ENCODE results near the gene RNF113B.

Gene RNF113B

DNA sequence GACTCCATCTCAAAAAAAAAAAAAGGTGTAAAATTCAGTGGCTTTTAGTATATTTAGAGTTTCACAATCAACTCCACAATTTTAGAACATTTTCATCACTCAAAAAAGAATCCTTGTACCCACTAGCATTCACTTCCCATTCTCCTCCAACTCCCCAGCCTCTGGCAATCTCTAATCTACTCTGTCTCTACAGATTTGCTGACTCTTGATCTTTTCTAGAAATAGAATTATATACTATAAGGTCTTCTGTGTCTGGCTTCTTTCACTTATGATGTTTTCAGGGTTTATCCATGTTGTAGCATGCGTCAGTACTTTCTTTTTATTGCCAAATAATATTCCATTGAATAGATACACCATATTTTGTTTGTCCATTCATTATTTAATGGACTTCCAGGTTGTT lies 42.2 kb downstream of the RNF113B start:
- no peak for DNase-seq

DNA sequence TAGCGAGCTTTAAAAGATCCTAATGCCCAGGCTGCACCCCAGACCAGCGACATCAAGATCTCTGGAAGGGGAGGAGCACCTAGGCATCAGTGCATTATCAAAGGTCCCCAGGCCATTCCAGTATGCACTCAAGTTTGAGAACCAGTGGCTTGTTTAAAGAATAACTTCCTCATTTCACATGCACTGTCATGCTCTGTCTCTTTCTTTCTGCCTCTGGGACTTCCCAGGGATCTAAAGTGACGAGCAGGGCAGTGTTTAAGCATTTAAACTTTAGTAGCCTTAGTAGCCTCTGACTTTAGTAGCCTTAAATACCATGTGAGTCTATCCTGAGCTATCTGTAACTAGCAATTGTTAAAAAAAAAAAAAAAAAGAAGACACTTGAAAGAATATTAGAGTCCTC lies 43.1 kb downstream of the RNF113B start:
- no peak for DNase-seq

DNA sequence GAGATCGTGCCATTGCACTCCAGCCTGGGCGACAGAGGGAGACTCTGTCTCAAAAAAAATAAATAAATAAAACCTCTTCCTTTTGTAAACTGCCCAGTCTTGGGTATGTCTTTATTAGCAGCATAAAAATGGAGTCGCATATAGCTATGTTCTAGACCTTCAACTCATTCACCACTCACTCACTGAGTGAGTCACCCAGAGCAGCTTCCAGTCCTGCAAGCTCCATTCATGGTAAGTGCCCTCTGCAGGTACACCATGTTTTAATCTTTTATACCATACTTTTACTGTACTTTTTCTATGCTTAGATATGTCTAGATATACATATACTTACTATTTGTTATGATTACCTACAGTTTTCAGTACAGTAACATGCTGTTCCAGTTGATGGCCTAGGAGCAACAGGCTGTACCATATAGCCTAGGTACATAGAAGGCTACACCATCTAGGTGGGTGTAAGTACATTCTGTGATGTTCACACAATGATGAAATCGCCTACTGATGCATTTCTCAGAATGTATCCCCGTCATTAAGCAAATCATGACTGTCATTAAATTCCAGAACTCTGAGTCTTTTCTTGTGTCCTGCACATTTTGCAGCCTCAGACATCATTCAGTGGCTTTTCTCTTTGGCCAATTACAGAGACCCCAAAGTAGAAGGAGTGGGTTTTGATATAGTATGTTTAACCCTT lies 47.9 kb downstream of the RNF113B start:
- DNase-seq: no peak

Data from central memory CD4-positive, alpha-beta T cell (primary cell).